Activated T-cell treated with anti-CD3 and anti-CD28 coated beads for 48 hours (primary cell): ENCODE data around the gene PRKCB.

ENCODE experiments used
- DNase-seq: peaks from one replicate; pipeline ENCODE4 v3.0.0-alpha.2; 2020; ENCODE audit warnings: low read depth

Gene PRKCB

GRCh38 chr16:24253192-24253591, 417.4 kb downstream of the PRKCB start:
- no peak for DNase-seq

DNA sequence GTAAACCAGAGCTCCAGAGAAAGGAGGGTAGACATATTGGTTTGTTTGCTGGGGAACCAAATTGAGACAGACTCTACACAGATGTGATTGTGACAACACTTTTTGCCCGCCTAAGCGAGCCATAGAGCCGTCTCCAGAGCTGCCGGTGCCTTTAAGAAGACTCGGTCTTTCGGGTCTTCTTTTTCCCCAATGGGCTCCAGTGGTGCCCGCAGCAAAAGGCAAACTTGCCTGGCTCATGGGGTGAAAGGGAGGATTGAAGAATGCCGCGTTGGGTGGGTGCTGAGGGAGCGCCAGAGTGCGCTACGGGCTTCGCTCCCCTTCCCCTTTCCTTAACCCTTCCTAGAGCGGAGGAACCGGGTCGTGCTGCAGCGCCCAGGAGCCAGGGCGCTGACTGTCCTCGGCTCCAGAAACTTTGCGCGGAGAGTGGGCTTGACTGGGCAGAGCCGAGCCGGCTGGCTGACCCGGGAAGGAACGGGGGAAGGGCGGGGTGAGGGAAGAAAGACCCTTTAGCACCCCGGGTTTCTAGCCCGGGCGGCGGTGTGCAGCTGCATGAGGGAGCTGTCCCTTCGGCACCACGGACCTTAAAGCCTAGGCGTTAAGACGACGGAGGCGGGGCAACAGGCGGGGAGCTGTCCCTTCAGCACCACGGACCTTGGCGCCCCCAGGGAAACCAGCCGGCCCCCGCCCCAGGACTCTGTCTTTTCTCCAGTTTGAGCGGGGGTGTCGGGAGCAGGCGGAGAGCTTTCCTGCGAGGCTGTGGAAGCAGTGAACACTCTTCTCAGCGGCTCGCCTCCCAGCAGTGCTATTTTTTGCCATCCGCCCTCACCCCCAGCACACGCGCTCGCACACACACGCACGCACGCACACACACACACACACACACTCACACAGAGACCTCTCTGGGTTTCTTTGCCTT, 419.9 kb downstream of the PRKCB start, which contains the start of gene CACNG3:
CACNG3 (plus strand) TSS at position 880 of the 916 bp plus-strand sequence. CDS start 420 bp downstream, outside the sequence.
- peak; percentile 56 for DNase-seq

- DNase-seq = no peak
Observed at GRCh38 chr16:24257958-24258357, 422.2 kb downstream of the PRKCB start.

- no peak for DNase-seq
Observed at GRCh38 chr16:24258791-24259190, 423.0 kb downstream of the PRKCB start.

GRCh38 chr16:24262816-24263215, 427.0 kb downstream of the PRKCB start:
- no peak for DNase-seq
